GM12872 (cell line): ENCODE data around the gene CACUL1.

Experiments used
- TF ChIP-seq, protein P1 (sequence below): IDR thresholded peaks from 3 replicates; pipeline ENCODE4 v1.5.1; 2011; ENCODE audit warnings: low read depth, mild to moderate bottlenecking, low read length, moderate library complexity; ENCODE audit not compliant: insufficient read depth

CACUL1 gene

DNA sequence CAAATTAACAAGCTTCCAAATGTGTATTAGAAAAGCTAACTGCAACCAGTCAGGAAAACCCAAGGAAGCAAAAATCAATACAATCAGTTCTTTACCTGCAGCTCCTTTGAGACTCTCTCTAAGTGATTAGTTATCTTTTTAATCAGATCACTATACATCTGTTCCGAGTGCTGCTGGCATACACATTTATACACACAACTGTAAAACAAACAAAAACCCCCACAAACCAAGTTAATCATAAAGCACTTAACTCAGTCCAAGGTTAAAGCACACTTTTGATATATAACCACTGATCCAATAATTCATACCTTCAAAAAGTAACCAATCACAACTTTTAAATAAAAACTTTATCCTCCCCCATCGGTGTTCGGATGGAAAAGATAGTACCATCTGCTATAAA is 25.6 kb downstream of the CACUL1 start:
- TF ChIP-seq, protein P1, sequence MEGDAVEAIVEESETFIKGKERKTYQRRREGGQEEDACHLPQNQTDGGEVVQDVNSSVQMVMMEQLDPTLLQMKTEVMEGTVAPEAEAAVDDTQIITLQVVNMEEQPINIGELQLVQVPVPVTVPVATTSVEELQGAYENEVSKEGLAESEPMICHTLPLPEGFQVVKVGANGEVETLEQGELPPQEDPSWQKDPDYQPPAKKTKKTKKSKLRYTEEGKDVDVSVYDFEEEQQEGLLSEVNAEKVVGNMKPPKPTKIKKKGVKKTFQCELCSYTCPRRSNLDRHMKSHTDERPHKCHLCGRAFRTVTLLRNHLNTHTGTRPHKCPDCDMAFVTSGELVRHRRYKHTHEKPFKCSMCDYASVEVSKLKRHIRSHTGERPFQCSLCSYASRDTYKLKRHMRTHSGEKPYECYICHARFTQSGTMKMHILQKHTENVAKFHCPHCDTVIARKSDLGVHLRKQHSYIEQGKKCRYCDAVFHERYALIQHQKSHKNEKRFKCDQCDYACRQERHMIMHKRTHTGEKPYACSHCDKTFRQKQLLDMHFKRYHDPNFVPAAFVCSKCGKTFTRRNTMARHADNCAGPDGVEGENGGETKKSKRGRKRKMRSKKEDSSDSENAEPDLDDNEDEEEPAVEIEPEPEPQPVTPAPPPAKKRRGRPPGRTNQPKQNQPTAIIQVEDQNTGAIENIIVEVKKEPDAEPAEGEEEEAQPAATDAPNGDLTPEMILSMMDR, result no peak

DNA sequence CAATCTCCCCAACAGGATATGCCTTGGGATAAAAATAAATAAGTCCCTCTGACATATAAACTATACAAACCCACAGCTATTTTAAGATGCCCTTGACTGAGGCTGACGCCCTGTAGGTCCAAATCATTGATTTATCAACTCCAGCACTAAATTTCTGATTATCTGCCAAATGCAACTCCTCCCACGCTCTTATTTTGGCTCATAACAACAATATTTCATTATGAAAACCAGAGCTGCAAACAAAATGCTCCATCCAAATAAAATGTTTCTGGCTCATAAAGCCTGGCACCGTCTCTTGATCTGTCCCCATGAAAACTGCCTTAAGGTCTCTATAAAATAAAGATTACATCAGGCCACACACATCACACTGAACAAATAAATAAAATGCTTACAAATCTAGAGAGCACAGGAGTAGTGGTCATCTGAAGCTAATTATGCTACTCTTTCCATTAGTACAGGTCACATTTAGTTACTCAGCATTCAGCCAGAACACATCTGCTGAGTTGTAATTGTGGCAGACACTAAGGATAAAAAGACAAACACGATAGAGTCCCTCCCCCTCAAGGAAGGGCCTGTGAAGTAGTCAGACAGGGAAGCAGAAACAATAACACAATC is 28.8 kb downstream of the CACUL1 start:
- TF ChIP-seq, protein P1, result no peak

DNA sequence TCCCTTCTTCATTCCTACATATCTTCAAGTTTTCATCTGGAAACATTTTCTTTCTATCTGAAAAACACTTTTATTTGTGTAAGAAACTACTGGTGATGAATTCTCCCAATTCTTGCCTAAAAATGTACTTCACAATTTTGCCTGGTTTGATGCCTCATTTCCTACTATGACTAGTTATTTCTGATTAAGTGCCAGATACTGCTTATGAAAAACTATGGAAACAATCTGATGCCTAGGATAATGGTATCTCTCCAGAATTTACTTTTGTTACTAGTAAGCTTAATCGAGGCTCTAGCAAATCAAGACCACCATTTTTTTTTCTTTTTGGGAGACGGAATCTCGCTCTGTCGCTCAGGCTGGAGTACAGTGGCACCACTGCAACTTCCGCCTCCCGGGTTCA is 31.3 kb downstream of the CACUL1 start:
- TF ChIP-seq, protein P1, result no peak

DNA sequence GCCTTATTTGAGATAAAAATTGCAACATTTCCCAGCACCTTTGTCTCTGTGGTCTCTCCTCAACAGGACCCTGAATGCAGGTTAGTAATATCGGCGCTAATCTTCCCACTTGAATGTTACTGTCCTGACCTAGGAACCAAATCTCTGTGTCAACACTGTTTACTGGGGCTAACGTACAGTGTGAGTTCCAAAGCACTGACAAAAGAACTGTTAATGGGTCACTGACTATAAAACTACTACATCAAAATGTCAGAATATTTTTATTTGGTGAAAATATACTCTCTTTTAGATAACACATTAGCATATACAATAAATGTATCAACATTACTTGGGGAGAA is 33.3 kb downstream of the CACUL1 start:
- TF ChIP-seq, protein P1, result no peak

DNA sequence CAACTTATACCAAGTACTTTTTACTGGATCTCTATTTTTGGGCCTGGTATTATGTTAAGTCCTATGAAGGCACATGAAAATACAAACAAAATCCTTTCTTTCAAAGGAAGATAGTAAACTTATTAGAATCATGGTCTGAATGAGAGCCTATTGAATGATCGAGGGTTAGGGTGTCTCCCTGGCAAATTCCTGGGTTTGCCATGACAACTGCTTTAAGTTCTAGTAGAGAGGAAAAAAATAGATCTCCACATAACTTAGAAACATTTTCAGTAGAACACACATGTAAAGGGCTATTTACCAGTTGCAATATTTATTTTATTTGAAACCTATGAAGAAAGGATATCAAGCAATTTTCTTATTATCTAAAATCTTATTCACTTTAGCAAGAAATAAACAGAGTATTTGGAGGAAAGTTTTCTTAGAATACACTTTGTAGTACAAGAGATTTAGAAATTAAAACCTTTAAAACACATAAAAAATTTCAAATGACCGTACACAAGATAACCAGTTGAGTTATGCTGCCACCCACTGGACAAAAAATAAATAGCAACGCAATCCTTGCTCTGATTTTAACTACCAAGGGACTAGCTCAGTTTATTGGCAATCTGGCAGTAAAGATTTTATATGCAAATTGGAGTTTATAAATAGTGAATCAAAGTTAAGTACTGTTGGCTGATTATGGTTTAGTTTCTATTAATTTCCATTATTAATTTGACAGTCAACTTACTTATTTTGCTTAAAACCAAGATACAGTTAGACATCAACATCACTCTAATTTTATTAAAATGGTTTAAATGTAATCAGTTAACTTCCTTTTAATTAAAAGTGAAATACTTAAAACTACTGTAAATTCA is 33.9 kb downstream of the CACUL1 start:
- TF ChIP-seq, protein P1, result peak; percentile 63

DNA sequence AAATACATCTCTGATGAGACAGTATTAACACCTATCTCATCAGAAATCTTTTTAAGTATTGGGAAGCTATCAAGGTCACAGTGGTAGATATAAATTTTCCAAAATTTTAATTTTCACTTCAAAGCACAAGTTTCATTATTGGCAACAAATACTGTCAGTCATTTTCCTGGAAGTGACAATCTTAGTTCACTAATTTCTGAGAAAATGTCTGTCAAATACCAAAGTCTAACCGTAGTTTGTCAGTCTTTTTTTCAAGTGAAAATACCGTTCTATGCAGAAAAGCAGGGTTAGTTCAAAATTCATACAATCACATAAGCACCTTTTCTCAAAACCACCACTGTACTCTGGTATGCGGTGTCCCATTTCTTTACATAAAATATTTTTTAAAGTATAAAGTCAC is 40.4 kb downstream of the CACUL1 start:
- TF ChIP-seq, protein P1, result no peak

DNA sequence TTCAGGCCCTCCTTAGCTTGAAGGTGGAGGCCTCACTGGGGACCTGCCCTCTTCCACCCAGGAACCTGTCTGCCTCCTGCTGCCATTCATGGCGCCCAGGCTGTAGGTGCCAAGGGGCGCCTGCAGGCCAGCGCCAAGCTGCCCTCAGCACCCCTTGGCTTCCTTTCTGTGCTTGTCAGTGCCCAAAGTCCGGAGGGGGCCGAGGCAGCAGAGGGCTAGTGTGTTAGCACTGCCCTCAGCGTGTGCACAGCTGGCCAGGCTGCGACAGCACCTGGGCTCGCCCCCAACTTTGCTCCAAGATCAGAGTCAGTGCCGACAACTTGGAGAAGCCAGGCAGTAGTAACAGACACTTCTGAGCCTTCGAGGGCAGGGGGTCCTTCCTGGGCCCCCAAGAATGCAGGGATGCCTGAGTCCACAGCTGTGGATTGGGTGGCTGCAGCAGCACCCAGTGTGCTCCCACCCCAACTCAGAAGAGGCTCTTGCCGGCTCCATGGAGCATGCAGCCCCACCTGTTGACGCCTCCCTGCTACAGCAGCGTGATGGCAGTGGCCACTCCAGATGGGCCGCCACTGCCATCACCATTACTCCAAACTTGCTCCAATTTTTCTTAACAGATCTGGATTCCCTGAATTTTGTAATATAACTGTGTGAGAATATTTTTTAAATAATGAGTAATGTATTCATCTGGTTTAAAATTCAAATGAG is 41.7 kb downstream of the CACUL1 start:
- TF ChIP-seq, protein P1, result no peak
